Measurements from ENCODE around the gene BRAP. TPM values are rescaled to one million over a fixed set of nuclear protein-coding genes. Genes with fewer than 3 reads are reported as not detected.

Gene BRAP
- total and polyA plus RNA-seq, 10 of the 15 experiments (the other 5 are each of a cell fraction or from before 2014, with no cell fraction given) = 2.3 to 28.2 (median 17.8) TPM

GRCh38 chr12:111685811-111686573 is at the start of gene BRAP, which contains the start of gene ACAD10 (continued):
- TF ChIP-seq ZNF687 (IDR thresholded peaks at IDR 0.05) (peak; percentile 65), ZSCAN29 (IDR thresholded peaks at IDR 0.05) (no peak), DPF2 (IDR thresholded peaks at IDR 0.05) (no peak), GABPA (IDR thresholded peaks at IDR 0.05; ENCODE audit: low read depth) (peak; percentile 81), IKZF1 (conservative IDR thresholded peaks at IDR 0.05) (peak; percentile 91), NR2C2 (IDR thresholded peaks at IDR 0.05; ENCODE audit: borderline replicate concordance, control insufficient read depth, insufficient read length, low read depth) (peak; percentile 74), MEF2A (IDR thresholded peaks at IDR 0.05; ENCODE audit: insufficient read depth, low read depth, low read length) (no peak), RUNX3 (IDR thresholded peaks at IDR 0.05; ENCODE audit: low read length) (peak; percentile 80), ZNF384 (IDR thresholded peaks at IDR 0.05; ENCODE audit: borderline replicate concordance, low read depth, low read length) (no peak), RAD21 (IDR thresholded peaks at IDR 0.05; ENCODE audit: insufficient read depth, low read depth, low read length) (no peak), CREM (IDR thresholded peaks at IDR 0.05; ENCODE audit: low read depth) (peak; percentile 36; the same call in 1 of the 2 replicates)

Measured in GM12878 (cell line).